Right lobe of liver (tissue), 4 donors: ENCODE data around the gene POLR1G.
A peak's percentile ranks its signal among the peaks of the same experiment; 100 is the strongest.

Source experiments
- POLR2A ChIP-seq: fragments of 450-650 bp; IDR thresholded peaks from one replicate; pipeline ENCODE4 v1.6.1; 2017; ENCODE audit warnings: antibody characterized with exemption, mild to moderate bottlenecking
- TF ChIP-seq, protein P1 (sequence below), 4 donors: fragments of 200-600 bp in 3 of 4; fragments of 450-650 bp in 1 of 4; IDR thresholded peaks; one replicate each; pipeline versions ENCODE4 v1.5.1 to v1.8.0; 2016 to 2022; ENCODE audit warnings: antibody characterized with exemption in 4 of 4, mild to moderate bottlenecking in 2 of 4
- donor health status: DM: no; HTN: no; CAD: no.
- donor health status: DM: no; HTN: no; CAD: no.
- donor health status: DM: no; HTN: yes; CAD: no.

DNA sequence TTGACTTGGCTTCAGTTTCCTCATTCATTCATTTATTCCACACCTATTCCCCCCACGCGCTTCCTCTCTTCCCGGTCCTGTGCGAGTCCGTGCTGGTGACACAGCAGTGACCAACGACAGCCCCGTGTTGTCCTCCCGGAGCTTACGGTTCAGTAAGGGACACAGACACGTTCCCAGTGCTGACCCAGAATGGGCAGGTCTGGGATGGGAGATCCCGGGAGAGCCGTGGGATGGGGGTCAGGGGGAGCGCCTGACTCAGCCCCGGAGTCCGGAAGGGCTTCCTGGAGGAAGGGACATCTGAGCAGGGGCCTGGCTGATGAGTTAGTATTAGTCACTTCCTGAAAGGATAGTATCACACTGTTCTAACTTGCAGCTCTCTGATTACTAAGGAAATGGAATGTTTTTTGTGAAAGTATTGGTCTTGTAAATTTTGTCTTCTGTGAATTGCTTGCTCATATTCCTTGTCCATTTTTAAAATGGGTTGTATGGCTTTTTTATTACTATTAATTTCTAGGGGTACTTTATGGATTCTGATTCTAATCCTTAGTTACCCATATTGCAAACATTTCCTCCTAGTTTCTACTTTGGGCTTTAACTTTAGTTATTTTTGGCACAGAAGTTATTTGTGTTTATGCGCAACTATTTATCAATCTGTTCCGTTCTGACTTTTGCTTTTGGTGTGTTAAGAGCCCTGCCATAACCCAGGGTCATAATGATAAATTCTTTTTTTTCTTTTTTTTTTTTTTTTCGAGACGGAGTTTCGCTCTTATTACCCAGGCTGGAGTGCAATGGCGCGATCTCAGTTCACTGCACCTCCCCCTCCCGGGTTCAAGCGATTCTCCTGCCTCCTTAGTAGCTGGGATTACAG, 18.0 kb downstream of the POLR1G start:
- TF ChIP-seq, protein P1, sequence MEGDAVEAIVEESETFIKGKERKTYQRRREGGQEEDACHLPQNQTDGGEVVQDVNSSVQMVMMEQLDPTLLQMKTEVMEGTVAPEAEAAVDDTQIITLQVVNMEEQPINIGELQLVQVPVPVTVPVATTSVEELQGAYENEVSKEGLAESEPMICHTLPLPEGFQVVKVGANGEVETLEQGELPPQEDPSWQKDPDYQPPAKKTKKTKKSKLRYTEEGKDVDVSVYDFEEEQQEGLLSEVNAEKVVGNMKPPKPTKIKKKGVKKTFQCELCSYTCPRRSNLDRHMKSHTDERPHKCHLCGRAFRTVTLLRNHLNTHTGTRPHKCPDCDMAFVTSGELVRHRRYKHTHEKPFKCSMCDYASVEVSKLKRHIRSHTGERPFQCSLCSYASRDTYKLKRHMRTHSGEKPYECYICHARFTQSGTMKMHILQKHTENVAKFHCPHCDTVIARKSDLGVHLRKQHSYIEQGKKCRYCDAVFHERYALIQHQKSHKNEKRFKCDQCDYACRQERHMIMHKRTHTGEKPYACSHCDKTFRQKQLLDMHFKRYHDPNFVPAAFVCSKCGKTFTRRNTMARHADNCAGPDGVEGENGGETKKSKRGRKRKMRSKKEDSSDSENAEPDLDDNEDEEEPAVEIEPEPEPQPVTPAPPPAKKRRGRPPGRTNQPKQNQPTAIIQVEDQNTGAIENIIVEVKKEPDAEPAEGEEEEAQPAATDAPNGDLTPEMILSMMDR (IDR thresholded peaks at IDR 0.05), result no peak
- peak; percentile 20 for TF ChIP-seq POLR2A
